ENCODE measurements around the gene IGFBP5.

GRCh38 chr2:216701544-216701943, 6.2 kb upstream of the IGFBP5 start:
- no peak for TF ChIP-seq CTCF (conservative IDR thresholded peaks at IDR 0.05; ENCODE audit: low read length)
- TF ChIP-seq EZH2phosphoT487 (IDR thresholded peaks at IDR 0.05; ENCODE audit: borderline replicate concordance, low read depth, low read length) = no peak
